GM21381 (cell line): ENCODE results near the gene ARHGAP18.

ENCODE experiments used
- ATAC-seq: cut with Tn5 transposase; IDR thresholded peaks from one replicate; pipeline ENCODE4 v1.9.1; 2021; ENCODE audit warnings: mild to moderate bottlenecking, moderate library complexity; ENCODE audit not compliant: unreplicated experiment

Gene ARHGAP18

GRCh38 chr6:129645830-129646579 lies 64.0 kb downstream of the ARHGAP18 start:
- ATAC-seq: no peak

DNA sequence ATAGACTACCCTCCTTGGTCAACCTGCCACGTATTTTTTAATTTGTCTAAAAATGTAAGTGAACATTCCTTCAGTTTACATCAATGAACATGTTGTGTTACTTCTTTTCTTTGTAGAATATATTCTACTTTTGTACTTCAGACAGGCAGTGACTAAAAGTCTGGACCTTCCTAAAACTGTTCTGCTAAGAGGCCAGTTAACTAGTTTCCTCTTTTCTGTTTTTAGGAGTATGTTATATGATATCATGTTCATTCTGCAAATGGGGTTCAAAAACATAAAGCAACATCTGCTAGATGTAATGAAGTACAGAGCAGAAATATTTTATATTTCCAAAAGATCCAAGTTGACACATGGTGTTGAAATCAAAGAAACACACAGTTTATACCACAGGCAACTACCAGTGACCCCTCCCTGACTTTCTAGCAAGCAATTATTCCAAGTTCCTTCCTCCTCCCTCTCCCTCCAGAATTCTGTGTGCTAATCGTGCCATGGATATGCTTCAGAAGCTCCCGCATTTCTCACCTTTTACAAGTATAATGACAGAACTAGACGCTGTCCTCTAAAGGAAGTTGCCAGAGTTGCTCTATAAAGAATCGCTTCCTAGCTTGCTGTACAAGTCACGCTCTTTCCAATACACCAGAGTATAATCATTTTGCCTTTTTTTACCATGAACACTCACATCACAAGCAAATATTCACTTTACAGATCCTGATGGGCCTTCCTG lies 64.7 kb downstream of the ARHGAP18 start:
- ATAC-seq: no peak

GRCh38 chr6:129644567-129645015 lies 65.4 kb downstream of the ARHGAP18 start:
- no peak for ATAC-seq

GRCh38 chr6:129643968-129644367 lies 66.0 kb downstream of the ARHGAP18 start:
- ATAC-seq: no peak

GRCh38 chr6:129643176-129643575 lies 66.8 kb downstream of the ARHGAP18 start:
- no peak for ATAC-seq

DNA sequence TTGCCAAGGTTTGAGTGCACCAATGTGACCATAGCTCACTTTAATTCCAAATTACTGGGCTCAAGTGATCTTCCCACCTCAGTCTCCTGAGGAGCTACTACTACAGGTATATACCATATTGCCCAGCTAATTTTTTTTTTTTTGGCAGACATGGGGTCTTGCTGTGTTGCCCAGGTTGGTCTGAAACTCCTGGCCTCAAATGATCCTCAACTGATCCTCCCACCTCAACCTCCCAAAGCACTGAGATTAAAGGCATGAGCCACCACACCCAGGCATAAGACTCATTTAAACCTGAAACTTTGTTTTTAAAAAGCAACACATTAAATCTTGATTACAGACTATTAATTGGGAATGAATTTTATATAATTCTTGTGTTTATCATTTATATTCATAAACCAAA lies 67.7 kb downstream of the ARHGAP18 start:
- no peak for ATAC-seq

DNA sequence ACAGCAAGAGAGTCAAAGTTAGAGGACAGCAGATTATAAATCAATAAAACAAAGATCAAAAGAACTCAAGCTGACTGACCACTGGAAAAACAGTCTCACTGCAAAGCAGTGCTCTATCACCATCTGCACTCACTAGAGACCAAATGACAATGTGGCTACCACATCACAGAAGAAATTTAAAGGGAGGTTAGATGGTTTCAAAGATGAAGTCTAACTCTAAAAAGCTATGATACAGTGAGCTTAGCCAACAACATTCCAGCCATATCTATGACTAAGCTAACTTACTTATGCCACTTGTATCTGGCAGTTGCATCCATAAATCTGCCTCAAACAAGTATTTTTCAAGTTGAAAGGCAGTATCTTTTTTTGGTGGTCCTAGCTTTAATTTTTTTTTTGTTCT lies 68.6 kb downstream of the ARHGAP18 start:
- ATAC-seq: no peak

DNA sequence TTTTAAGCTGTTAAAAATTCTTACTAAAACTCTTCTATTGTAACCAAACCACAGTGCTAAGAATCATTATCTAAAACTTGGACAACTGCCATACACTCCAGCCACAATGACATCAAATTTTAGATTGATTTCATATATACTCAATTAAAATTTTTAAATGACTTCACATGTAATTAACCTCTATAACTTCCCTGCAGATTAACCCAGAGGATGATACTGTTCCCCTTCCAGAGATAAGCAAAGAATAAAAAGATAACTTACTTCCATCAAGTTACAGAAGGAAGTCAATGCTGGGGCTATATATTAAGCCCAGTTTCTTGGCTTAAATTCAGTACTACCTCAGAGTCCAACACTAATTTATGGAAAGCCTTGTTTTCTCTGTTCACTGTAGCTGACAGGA lies 71.3 kb downstream of the ARHGAP18 start:
- no peak for ATAC-seq

GRCh38 chr6:129638055-129638684 lies 71.8 kb downstream of the ARHGAP18 start:
- ATAC-seq: no peak

GRCh38 chr6:129637340-129638054 lies 72.5 kb downstream of the ARHGAP18 start:
- ATAC-seq: no peak

DNA sequence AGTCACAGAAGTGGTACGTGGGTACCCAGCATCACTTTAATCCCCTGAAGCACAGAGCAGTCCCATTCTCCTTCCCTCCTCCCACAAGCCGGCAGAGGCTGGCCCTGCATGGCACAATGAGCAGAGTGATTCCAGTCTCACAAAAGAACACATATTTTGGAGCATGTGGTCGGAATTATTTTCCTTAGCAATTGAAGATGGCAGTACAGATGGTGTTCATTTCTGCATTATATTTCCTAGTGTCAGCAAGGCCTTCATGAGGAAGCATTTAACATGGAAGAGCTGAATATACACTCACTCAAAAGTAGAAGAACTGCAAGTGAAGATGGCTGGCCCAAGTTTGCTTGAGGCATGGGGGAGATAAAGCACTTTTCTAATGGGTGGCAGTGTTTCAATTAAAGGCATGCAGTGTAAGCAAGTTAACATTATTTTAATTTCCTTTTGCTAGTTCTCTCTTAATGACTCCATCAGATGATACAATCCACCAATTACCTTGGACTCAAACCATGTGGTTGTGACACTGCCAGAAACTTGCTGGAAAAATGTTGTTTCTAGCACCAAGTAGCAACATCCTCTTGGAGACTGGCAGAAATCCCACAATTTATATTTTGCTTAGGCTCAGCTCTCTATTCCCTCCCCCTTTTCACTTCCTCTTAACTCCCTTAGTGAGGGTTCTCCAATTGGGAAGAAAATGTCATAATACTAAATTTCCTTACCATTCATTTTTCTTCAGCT lies 74.4 kb downstream of the ARHGAP18 start:
- no peak for ATAC-seq

DNA sequence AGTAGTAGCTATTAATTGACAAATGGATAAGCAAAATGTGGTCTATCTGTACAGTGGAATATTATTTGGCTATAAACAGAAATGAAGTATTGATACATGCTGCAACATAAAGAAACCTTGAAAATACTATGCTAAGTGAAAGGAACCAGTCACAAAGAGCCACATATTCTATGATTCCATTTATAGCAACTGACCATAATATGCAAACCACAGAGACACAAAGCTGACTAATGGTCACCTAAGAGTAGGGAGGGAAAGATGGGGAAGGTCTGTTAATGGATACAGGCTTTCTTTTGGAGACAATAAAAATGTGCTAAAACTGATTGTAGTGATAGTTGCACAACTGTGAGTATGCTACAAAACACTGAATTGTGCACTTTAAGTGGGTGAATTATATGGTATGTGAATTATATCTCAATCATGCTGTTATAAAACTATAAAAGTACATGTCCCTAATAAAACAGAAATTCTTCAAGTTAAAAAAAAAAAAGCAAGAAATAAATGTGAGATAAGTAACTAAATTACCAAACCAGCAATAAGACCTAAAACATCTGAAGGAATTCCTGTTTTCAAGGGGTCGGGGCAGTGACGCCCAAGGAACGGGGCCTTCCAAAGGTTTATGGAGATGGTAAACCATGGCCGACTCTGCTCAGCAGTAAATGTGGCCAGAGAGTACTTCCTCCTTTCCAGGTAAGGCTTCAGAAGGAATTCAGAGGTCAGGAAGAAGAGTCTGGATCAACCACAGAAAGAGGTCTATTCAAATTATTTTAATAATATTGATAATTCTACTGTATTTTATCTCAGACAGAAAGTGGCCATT lies 75.4 kb downstream of the ARHGAP18 start:
- ATAC-seq: no peak

GRCh38 chr6:129633529-129633928 lies 76.4 kb downstream of the ARHGAP18 start:
- no peak for ATAC-seq

DNA sequence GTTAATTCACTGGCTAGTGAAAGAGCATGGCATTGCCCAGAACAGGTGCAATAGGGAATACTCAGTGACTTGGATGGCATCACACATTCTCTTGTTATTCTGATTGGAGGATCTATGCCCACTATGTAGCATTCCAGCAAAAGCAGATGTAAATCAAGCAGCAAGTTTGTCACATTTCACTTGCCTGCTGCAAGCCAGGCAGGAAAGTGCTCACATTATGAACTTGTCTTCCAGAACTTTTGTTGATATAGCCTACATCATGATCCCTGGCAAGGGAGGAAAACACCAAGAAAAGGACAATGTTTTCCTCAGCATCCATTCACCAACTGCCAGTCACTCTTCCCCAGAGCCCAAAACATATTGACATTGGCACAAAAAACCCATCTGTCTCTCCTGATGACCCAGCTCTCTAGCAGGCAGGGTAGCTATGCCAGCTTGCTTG lies 77.8 kb downstream of the ARHGAP18 start:
- no peak for ATAC-seq

DNA sequence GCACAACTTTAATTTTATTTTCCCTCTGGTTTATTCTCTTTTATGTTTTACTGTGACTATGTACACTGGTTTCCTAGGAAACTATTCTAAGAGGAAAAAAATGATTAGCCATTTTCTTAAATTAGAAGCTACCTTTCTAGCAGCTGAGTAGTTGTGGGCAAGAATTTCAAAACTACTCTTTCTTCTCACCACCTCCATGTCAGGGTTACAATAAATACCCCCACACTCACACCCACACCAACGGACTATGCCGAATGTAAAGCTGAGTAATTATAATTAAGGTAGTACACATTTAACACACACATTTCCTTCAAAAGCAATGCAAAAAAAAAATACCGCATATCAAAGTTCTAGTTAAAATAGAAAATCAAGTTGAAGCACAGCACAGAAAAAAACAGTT lies 78.9 kb downstream of the ARHGAP18 start:
- ATAC-seq: no peak

- ATAC-seq: no peak
These were observed 79.4 kb downstream of the ARHGAP18 start for GRCh38 chr6:129630596-129630995.

GRCh38 chr6:129628101-129628815 lies 81.7 kb downstream of the ARHGAP18 start:
- no peak for ATAC-seq

DNA sequence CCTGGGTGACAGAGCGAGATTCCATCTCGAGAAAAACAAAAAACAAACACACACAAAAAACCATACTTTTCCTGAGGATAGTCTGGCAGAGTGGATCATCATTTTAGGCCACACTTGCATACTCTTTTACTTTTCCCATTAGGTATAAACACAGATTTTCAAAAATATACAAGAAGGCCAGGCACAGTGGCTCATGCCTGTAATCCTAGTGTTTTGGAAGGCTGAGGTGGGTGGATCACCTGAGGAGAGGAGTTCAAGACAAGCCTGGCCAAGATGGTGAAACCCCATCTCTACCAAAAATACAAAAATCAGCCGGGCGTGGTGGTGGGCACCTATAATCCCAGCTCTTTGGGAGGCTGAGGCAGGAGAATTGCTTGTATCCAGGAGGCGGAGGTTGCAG lies 85.5 kb downstream of the ARHGAP18 start:
- ATAC-seq: no peak
